DOHH2 (cell line): ENCODE measurements around the gene C19orf85.

ENCODE experiments used
- H3F3A ChIP-seq: fragments of 200-600 bp; sonication (generic), shearing (Covaris generic); 2 replicates; pipeline ENCODE4 v1.6.0; 2016; ENCODE audit warnings: antibody characterized with exemption, mild to moderate bottlenecking; ENCODE audit not compliant: control insufficient read depth, insufficient read depth
- H3K27ac ChIP-seq: fragments of 200-600 bp; sonication (generic); 2 replicates; pipeline ENCODE4 v1.5.1; 2014; ENCODE audit warnings: low read depth, mild to moderate bottlenecking, low read length, moderate library complexity
- H3K27me3 ChIP-seq: fragments of 200-600 bp; sonication (generic); 2 replicates; pipeline ENCODE4 v1.6.1; 2014; ENCODE audit warnings: mild to moderate bottlenecking, low read length, mixed read lengths; ENCODE audit not compliant: control insufficient read depth
- H3K36me3 ChIP-seq: fragments of 200-600 bp; sonication (generic); 2 replicates; pipeline ENCODE4 v1.6.1; 2014; ENCODE audit warnings: mild to moderate bottlenecking, low read length, moderate library complexity, mixed read lengths; ENCODE audit not compliant: control insufficient read depth
- H3K4me1 ChIP-seq: fragments of 200-600 bp; sonication (generic); 2 replicates; pipeline ENCODE4 v1.6.1; 2014; ENCODE audit warnings: mild to moderate bottlenecking, low read length, mixed read lengths; ENCODE audit not compliant: control insufficient read depth
- H3K4me2 ChIP-seq: fragments of 200-600 bp; sonication (generic); 2 replicates; pipeline ENCODE4 v1.6.0; 2014; ENCODE audit warnings: mild to moderate bottlenecking, low read length, moderate library complexity
- H3K4me3 ChIP-seq: fragments of 200-600 bp; sonication (generic); 2 replicates; pipeline ENCODE4 v1.5.1; 2014; ENCODE audit warnings: mild to moderate bottlenecking, low read length, mixed read lengths
- H3K79me2 ChIP-seq: fragments of 200-600 bp; sonication (generic); 2 replicates; pipeline ENCODE4 v1.6.1; 2014; ENCODE audit warnings: mild to moderate bottlenecking, low read length, mixed read lengths; ENCODE audit not compliant: control insufficient read depth
- H3K9me2 ChIP-seq: fragments of 200-600 bp; sonication (generic); replicated peaks from 2 replicates; pipeline ENCODE4 v1.6.1; 2014; ENCODE audit warnings: mild to moderate bottlenecking, low read length, mixed read lengths; ENCODE audit not compliant: control insufficient read depth
- H3K9me3 ChIP-seq: fragments of 200-600 bp; sonication (generic); 2 replicates; pipeline ENCODE4 v1.6.1; 2014; ENCODE audit warnings: antibody characterized with exemption, low read length, mixed read lengths; ENCODE audit not compliant: control insufficient read depth, insufficient read depth
- H4K20me1 ChIP-seq: fragments of 200-600 bp; sonication (generic); 2 replicates; pipeline ENCODE4 v1.6.0; 2014; ENCODE audit warnings: low read depth, mild to moderate bottlenecking, antibody characterized with exemption, low read length, moderate library complexity; ENCODE audit not compliant: control insufficient read depth, insufficient read depth
- CTCF ChIP-seq: fragments of 200-600 bp; sonication (generic); IDR thresholded peaks from one replicate; pipeline ENCODE4 v1.5.1; 2014; ENCODE audit warnings: antibody characterized with exemption, mild to moderate bottlenecking, low read depth, low read length; ENCODE audit not compliant: poor library complexity, severe bottlenecking
- EZH2phosphoT487 ChIP-seq: fragments of 200-600 bp; sonication (generic); IDR thresholded peaks from 2 replicates; pipeline ENCODE4 v1.6.1; 2017; ENCODE audit warnings: borderline replicate concordance, mild to moderate bottlenecking, antibody characterized with exemption, low read length, moderate library complexity, mixed read lengths

Gene C19orf85

GRCh38 chr19:55483706-55484592 is 19.4 kb upstream of the C19orf85 start:
- Histone ChIP-seq H3K79me2 (peaks cover 13% of the 10 kb centered on the region), H3K4me2 (peak overlapping the region; percentile 74), H3K9me2 (no peaks in the 10 kb centered on the region), H4K20me1 (no peaks in the 10 kb centered on the region), H3K36me3 (peaks cover 5% of the 10 kb centered on the region), H3K27me3 (no peaks in the 10 kb centered on the region), H3K9me3 (no peaks in the 10 kb centered on the region), H3K4me1 (peaks cover 18% of the 10 kb centered on the region), H3K27ac (no peak overlapping the region), H3K4me3 (peak overlapping the region; percentile 92), H3F3A (no peaks in the 10 kb centered on the region; the same call in 1 of the 2 replicates)
- no peak for TF ChIP-seq EZH2phosphoT487
- no peak for TF ChIP-seq CTCF

GRCh38 chr19:55482967-55483705 is 18.6 kb upstream of the C19orf85 start:
- no peak for TF ChIP-seq EZH2phosphoT487
- no peak for TF ChIP-seq CTCF
- Histone ChIP-seq H3K79me2 (peaks cover 21% of the 10 kb centered on the region), H3F3A (no peaks in the 10 kb centered on the region; the same call in 1 of the 2 replicates), H3K27ac (no peak overlapping the region), H3K36me3 (peaks cover 5% of the 10 kb centered on the region), H3K4me2 (no peak overlapping the region), H4K20me1 (no peaks in the 10 kb centered on the region), H3K9me3 (no peaks in the 10 kb centered on the region), H3K4me3 (no peak overlapping the region), H3K27me3 (no peaks in the 10 kb centered on the region), H3K9me2 (no peaks in the 10 kb centered on the region), H3K4me1 (peaks cover 20% of the 10 kb centered on the region)

- Histone ChIP-seq H3K9me3 (no peaks in the 10 kb centered on the region), H3F3A (no peaks in the 10 kb centered on the region; the same call in 1 of the 2 replicates), H3K36me3 (peaks cover 5% of the 10 kb centered on the region), H3K4me2 (no peak overlapping the region), H3K27ac (no peak overlapping the region), H4K20me1 (no peaks in the 10 kb centered on the region), H3K79me2 (peaks cover 28% of the 10 kb centered on the region), H3K9me2 (no peaks in the 10 kb centered on the region), H3K4me3 (no peak overlapping the region), H3K27me3 (no peaks in the 10 kb centered on the region), H3K4me1 (peaks cover 28% of the 10 kb centered on the region)
- TF ChIP-seq CTCF (no peak), EZH2phosphoT487 (no peak)
Observed at GRCh38 chr19:55482156-55482961, 17.8 kb upstream of the C19orf85 start.
